Stimulated activated CD8-positive, alpha-beta memory T cell treated with anti-CD3 and anti-CD28 coated beads, Interleukin-4, amount 100 ng/mL, for 24 hours (primary cell): ENCODE data around the gene JUNB.
"Not testable (repeated sequence)": the region's sequence is repeated elsewhere in the genome, so short reads cannot be mapped to it uniquely, and the experiment has no call there.

Source experiments
- DNase-seq: peaks from one replicate; pipeline ENCODE4 v3.0.0-alpha.2; 2020; ENCODE audit warnings: low read depth

JUNB gene

GRCh38 chr19:12804051-12804450 lies 12.8 kb downstream of the JUNB start:
- DNase-seq: no peak

GRCh38 chr19:12806242-12807081 lies 15.2 kb downstream of the JUNB start, which contains the start of gene RNASEH2A:
TSS of gene RNASEH2A (plus strand) at chr19:12806584. CDS start at chr19:12806674, 90 bp downstream.
- peak; percentile 83 for DNase-seq

GRCh38 chr19:12815088-12815487 lies 23.8 kb downstream of the JUNB start:
- DNase-seq: no peak

- not testable (repeated sequence) for DNase-seq
These were observed 25.9 kb downstream of the JUNB start for GRCh38 chr19:12817188-12817587.

GRCh38 chr19:12817810-12818209 lies 26.5 kb downstream of the JUNB start:
- DNase-seq: not testable (repeated sequence)

- no peak for DNase-seq
These were observed 30.5 kb downstream of the JUNB start for GRCh38 chr19:12821761-12822160.

GRCh38 chr19:12825254-12826131 lies 34.2 kb downstream of the JUNB start:
- no peak for DNase-seq

- no peak for DNase-seq
These were observed 37.2 kb downstream of the JUNB start for GRCh38 chr19:12828494-12828893.

GRCh38 chr19:12833418-12833737 lies 42.1 kb downstream of the JUNB start:
- DNase-seq: no peak

- no peak for DNase-seq
These were observed 42.7 kb downstream of the JUNB start for GRCh38 chr19:12833738-12834565.

- DNase-seq: no peak
These were observed 43.3 kb downstream of the JUNB start, which contains the start of gene RTBDN for GRCh38 chr19:12834566-12834943. TSS of gene RTBDN (minus strand) at chr19:12834579. CDS start at chr19:12829979, 4,600 bp downstream.

- no peak for DNase-seq
These were observed 43.9 kb downstream of the JUNB start for GRCh38 chr19:12834976-12835757.

GRCh38 chr19:12836529-12836863 lies 45.2 kb downstream of the JUNB start:
- no peak for DNase-seq

GRCh38 chr19:12837225-12837624 lies 45.9 kb downstream of the JUNB start:
- DNase-seq: no peak

GRCh38 chr19:12838182-12838885 lies 47.0 kb downstream of the JUNB start, which contains the start of gene MAST1:
TSS of gene MAST1 (plus strand) at chr19:12838515. CDS start at chr19:12838573, 58 bp downstream.
- no peak for DNase-seq

- DNase-seq: no peak
These were observed 47.8 kb downstream of the JUNB start for GRCh38 chr19:12838886-12839756.

GRCh38 chr19:12840091-12841079 lies 49.1 kb downstream of the JUNB start:
- no peak for DNase-seq

GRCh38 chr19:12841094-12841493 lies 49.8 kb downstream of the JUNB start:
- no peak for DNase-seq
